Measurements from ENCODE around the gene MYL2. TPM values are rescaled to one million over a fixed set of nuclear protein-coding genes. Genes with fewer than 3 reads are reported as not detected.

The MYL2 gene
- total RNA-seq, 2 experiments from 2014 or later = not detected

- ATAC-seq (no peak), DNase-seq (no peak)
- no peaks in the 10 kb centered on the region for H3K9me3 Mint-ChIP-seq
- peaks cover 4% of the 10 kb centered on the region for H3K4me1 Mint-ChIP-seq (ENCODE audit: low read depth)
- peak overlapping the region; percentile 81 for H3K4me3 Mint-ChIP-seq
- TF ChIP-seq CTCF (IDR thresholded peaks at IDR 0.05) = peak; percentile 53
- H3K27me3 Mint-ChIP-seq = no peaks in the 10 kb centered on the region
- intact Hi-C loops (cut with micrococcal nuclease) = no loop called here
- ChIA-PET CTCF (interaction anchor here (0.6 to 2.6 kb wide), 37 partner anchors 8 to 621 kb away, joined by 3 to 16 read pairs (median 4); partner anchors contain the start of gene CCDC63), POLR2A (no interaction called here)
- no peaks in the 10 kb centered on the region for H3K36me3 Mint-ChIP-seq (ENCODE audit: low read depth)
- H3K27ac Mint-ChIP-seq = no peak overlapping the region
These were observed 32.0 kb downstream of the MYL2 start for GRCh38 chr12:110888256-110888991.

- intact Hi-C loops (cut with micrococcal nuclease) = no loop called here
- no peaks in the 10 kb centered on the region for H3K27me3 Mint-ChIP-seq
- H3K9me3 Mint-ChIP-seq = no peaks in the 10 kb centered on the region
- ChIA-PET POLR2A (no interaction called here), CTCF (interaction anchor here (1.1 to 1.4 kb wide), 3 partner anchors 9 to 265 kb away, joined by 3 to 4 read pairs (median 3); no protein-coding TSS in a partner anchor)
- ATAC-seq (no peak), DNase-seq (no peak)
- H3K4me1 Mint-ChIP-seq (ENCODE audit: low read depth) = peaks cover 4% of the 10 kb centered on the region
- no peak overlapping the region for H3K4me3 Mint-ChIP-seq
- H3K27ac Mint-ChIP-seq = no peak overlapping the region
- no peak for TF ChIP-seq CTCF (IDR thresholded peaks at IDR 0.05)
- H3K36me3 Mint-ChIP-seq (ENCODE audit: low read depth) = no peaks in the 10 kb centered on the region
These were observed 35.1 kb downstream of the MYL2 start for GRCh38 chr12:110885152-110885840.

- H3K27me3 Mint-ChIP-seq = peaks cover 3% of the 10 kb centered on the region
- no peaks in the 10 kb centered on the region for H3K9me3 Mint-ChIP-seq
- ATAC-seq (no peak), DNase-seq (no peak)
- CTCF ChIA-PET = interaction anchor here (0.8 kb wide), 1 partner anchor 281 kb away, joined by 3 read pairs; no protein-coding TSS in a partner anchor
- TF ChIP-seq CTCF (IDR thresholded peaks at IDR 0.05) = no peak
- POLR2A ChIA-PET = interaction anchor here (1.4 kb wide), 1 partner anchor 11 kb away, joined by 3 read pairs; no protein-coding TSS in a partner anchor
- H3K4me3 Mint-ChIP-seq = no peak overlapping the region
- intact Hi-C loops (cut with micrococcal nuclease) = no loop called here
- no peaks in the 10 kb centered on the region for H3K36me3 Mint-ChIP-seq (ENCODE audit: low read depth)
- peaks cover 4% of the 10 kb centered on the region for H3K4me1 Mint-ChIP-seq (ENCODE audit: low read depth)
- H3K27ac Mint-ChIP-seq = no peak overlapping the region
These were observed 37.1 kb downstream of the MYL2 start for GRCh38 chr12:110883251-110883650.

- no peaks in the 10 kb centered on the region for H3K9me3 Mint-ChIP-seq
- no peaks in the 10 kb centered on the region for H3K4me1 Mint-ChIP-seq (ENCODE audit: low read depth)
- no peak overlapping the region for H3K27ac Mint-ChIP-seq
- no peak overlapping the region for H3K4me3 Mint-ChIP-seq
- no peaks in the 10 kb centered on the region for H3K36me3 Mint-ChIP-seq (ENCODE audit: low read depth)
- no peak for DNase-seq
- POLR2A ChIA-PET = no interaction called here
- intact Hi-C loops (cut with micrococcal nuclease) = no loop called here
- CTCF ChIA-PET = interaction anchor here (2.0 kb wide), 1 partner anchor 13 kb away, joined by 8 read pairs; no protein-coding TSS in a partner anchor
- TF ChIP-seq CTCF (IDR thresholded peaks at IDR 0.05) = no peak
- ATAC-seq = no peak
- peaks cover 6% of the 10 kb centered on the region for H3K27me3 Mint-ChIP-seq
These were observed 39.7 kb downstream of the MYL2 start for GRCh38 chr12:110880651-110881050.

- Mint-ChIP-seq H3K9me3 (no peaks in the 10 kb centered on the region), H3K27ac (no peak overlapping the region), H3K4me1 (ENCODE audit: low read depth) (no peaks in the 10 kb centered on the region), H3K4me3 (no peak overlapping the region), H3K36me3 (ENCODE audit: low read depth) (no peaks in the 10 kb centered on the region), H3K27me3 (peaks cover 8% of the 10 kb centered on the region)
- DNase-seq = no peak
- intact Hi-C loops (cut with micrococcal nuclease) = no loop called here
- TF ChIP-seq CTCF (IDR thresholded peaks at IDR 0.05) = no peak
- ChIA-PET CTCF (interaction anchor here (1.1 to 1.3 kb wide), 2 partner anchors 13 to 19 kb away, joined by 5 to 7 read pairs; no protein-coding TSS in a partner anchor), POLR2A (no interaction called here)
- ATAC-seq = no peak
These were observed 45.6 kb downstream of the MYL2 start for GRCh38 chr12:110874781-110875180.
